HepG2 (cell line): Measurements from ENCODE around the gene WDR91. TPM values are rescaled to one million over a fixed set of nuclear protein-coding genes. Genes with fewer than 3 reads are reported as not detected.

Experiments used
- ATM ChIP-seq: fragments of 450-650 bp; IDR thresholded peaks from 2 replicates; pipeline ENCODE4 v1.7.1; 2017; ENCODE audit warnings: mild to moderate bottlenecking, borderline replicate concordance
- BORCS8-MEF2B ChIP-seq: sonication (generic); formaldehyde crosslinking; IDR thresholded peaks from 2 replicates; pipeline ENCODE4 v1.8.0; 2022; ENCODE audit warnings: mild to moderate bottlenecking, missing genetic modification reagents
- CCAR2 ChIP-seq: fragments of 200-400 bp; formaldehyde crosslinking; optimal IDR thresholded peaks from 2 replicates; pipeline ENCODE3; 2018; ENCODE audit warnings: low read depth, mild to moderate bottlenecking, low read length, moderate library complexity
- ESRRA ChIP-seq: sonication (generic); formaldehyde crosslinking; IDR thresholded peaks from 2 replicates; pipeline ENCODE4 v1.5.1; 2020; ENCODE audit warnings: mild to moderate bottlenecking, low read depth, missing genetic modification reagents
- GLI4 ChIP-seq: sonication (generic); formaldehyde crosslinking; IDR thresholded peaks from 2 replicates; pipeline ENCODE4 v1.5.1; 2020; ENCODE audit warnings: missing genetic modification reagents, mild to moderate bottlenecking, moderate library complexity, borderline replicate concordance
- HBP1 ChIP-seq: IDR thresholded peaks from 2 replicates; pipeline ENCODE4 v1.6.1; 2016; ENCODE audit warnings: low read depth, control low read depth
- HINFP ChIP-seq: sonication (generic); formaldehyde crosslinking; IDR thresholded peaks from 2 replicates; pipeline ENCODE4 v1.4.0; 2020; ENCODE audit warnings: low read depth, mild to moderate bottlenecking, missing genetic modification reagents
- HIVEP1 ChIP-seq: sonication (generic); formaldehyde crosslinking; IDR thresholded peaks from 2 replicates; pipeline ENCODE4 v1.4.0; 2020; ENCODE audit warnings: mild to moderate bottlenecking, missing genetic modification reagents
- HMGXB4 ChIP-seq, 2 experiments: sonication (generic) in 1 of 2; formaldehyde crosslinking in 1 of 2; IDR thresholded peaks; 2 replicates each; pipeline versions ENCODE4 v1.4.0 to v1.6.1; 2018 to 2020; ENCODE audit warnings: missing genetic modification reagents in 2 of 2, borderline replicate concordance in 1 of 2, low read depth in 1 of 2, mild to moderate bottlenecking in 1 of 2, missing biosample characterization in 1 of 2
- NFRKB ChIP-seq: fragments of 450-650 bp; IDR thresholded peaks from 2 replicates; pipeline ENCODE4 v1.6.1; 2017
- PCBP2 ChIP-seq: fragments of 200-400 bp; formaldehyde crosslinking; optimal IDR thresholded peaks from 2 replicates; pipeline ENCODE3; 2018; ENCODE audit warnings: low read length, low read depth; ENCODE audit not compliant: poor library complexity, severe bottlenecking
- POLR2G ChIP-seq: fragments of 200-400 bp; formaldehyde crosslinking; IDR thresholded peaks from 2 replicates; pipeline ENCODE4 v1.6.1; 2018; ENCODE audit warnings: mild to moderate bottlenecking, low read depth, low read length, moderate library complexity
- RXRB ChIP-seq: IDR thresholded peaks from 2 replicates; pipeline ENCODE4 v1.6.1; 2016; ENCODE audit warnings: borderline replicate concordance, missing genetic modification reagents, missing compliant biosample characterization
- TOPORS ChIP-seq: sonication (generic); formaldehyde crosslinking; IDR thresholded peaks from 2 replicates; pipeline ENCODE4 v1.8.0; 2023; ENCODE audit warnings: mild to moderate bottlenecking, missing genetic modification reagents
- U2AF2 ChIP-seq: fragments of 200-400 bp; formaldehyde crosslinking; IDR thresholded peaks from 2 replicates; pipeline ENCODE4 v1.6.1; 2017; ENCODE audit warnings: low read depth, mild to moderate bottlenecking, low read length
- ZNF205 ChIP-seq: IDR thresholded peaks from 2 replicates; pipeline ENCODE4 v1.6.1; 2018; ENCODE audit warnings: missing biosample characterization, missing genetic modification reagents
- ZNF280B ChIP-seq: sonication (generic); formaldehyde crosslinking; IDR thresholded peaks from 2 replicates; pipeline ENCODE4 v1.5.0; 2020; ENCODE audit warnings: missing genetic modification reagents, mild to moderate bottlenecking, borderline replicate concordance
- ZNF513 ChIP-seq: sonication (generic); formaldehyde crosslinking; conservative IDR thresholded peaks from 2 replicates; pipeline ENCODE4 v1.5.0; 2020; ENCODE audit warnings: missing genetic modification reagents
- ZNF543 ChIP-seq: sonication (generic); formaldehyde crosslinking; IDR thresholded peaks from 2 replicates; pipeline ENCODE4 v1.4.0; 2020; ENCODE audit warnings: mild to moderate bottlenecking, missing genetic modification reagents
- ZNF577 ChIP-seq: sonication (generic); formaldehyde crosslinking; IDR thresholded peaks from 2 replicates; pipeline ENCODE4 v1.4.0; 2020; ENCODE audit warnings: mild to moderate bottlenecking, low read depth, missing genetic modification reagents, borderline replicate concordance
- ZNF674 ChIP-seq: sonication (generic); formaldehyde crosslinking; IDR thresholded peaks from 2 replicates; pipeline ENCODE4 v1.5.0; 2020; ENCODE audit warnings: low read depth, mild to moderate bottlenecking, missing genetic modification reagents
- polyA plus RNA-seq, 8 experiments: library from polyadenylated mRNA; depleted of rRNA in 3 of 8; stranded (reverse) in 7 of 8; unstranded in 1 of 8; fragments of >200 nt; fragmentation: Illumina TruSeq in 4 of 8; extraction: Trizol in 4 of 8; gene quantifications; 2 replicates each; pipeline versions ENCODE4 v1.2.1 to v1.2.3, GENCODE V29; 2011 to 2016; ENCODE audit warnings: low read depth in 4 of 8, missing spikeins in 1 of 8, mixed read lengths in 1 of 8; ENCODE audit not compliant: insufficient read depth in 1 of 8
- total RNA-seq, 5 experiments: library from RNA; depleted of rRNA; stranded (reverse); fragments of >200 nt; fragmentation: Illumina TruSeq; extraction: Trizol; gene quantifications; 2 replicates each; pipeline ENCODE4 v1.2.3, GENCODE V29; 2016; ENCODE audit warnings: low read depth in 1 of 5

The WDR91 gene
- total and polyA plus RNA-seq, 2 of the 13 experiments (the other 11 are each of a cell fraction or from before 2014, with no cell fraction given) = 11.6 to 12.1 TPM

- TF ChIP-seq HBP1 (CRISPR knock-in tag) (0 out of 2 replicates have a peak, but pooled peaks have one; percentile 54), ESRRA (CRISPR knock-in tag) (no peak), HIVEP1 (CRISPR knock-in tag) (no peak), ATM (no peak), RXRB (CRISPR knock-in tag) (0 out of 2 replicates have a peak, but pooled peaks have one; percentile 39), CCAR2 (no peak), POLR2G (0 out of 2 replicates have a peak, but pooled peaks have one; percentile 2), TOPORS (CRISPR knock-in tag) (0 out of 2 replicates have a peak, but pooled peaks have one; percentile 16), ZNF513 (CRISPR knock-in tag) (no peak), ZNF543 (CRISPR knock-in tag) (no peak), ZNF674 (CRISPR knock-in tag) (no peak), ZNF205 (CRISPR knock-in tag) (peak; percentile 63; the same call in 1 of the 2 replicates), BORCS8-MEF2B (CRISPR knock-in tag) (peak; percentile 34; the same call in 1 of the 2 replicates), ZNF280B (CRISPR knock-in tag) (no peak), U2AF2 (no peak), NFRKB (no peak), PCBP2 (no peak), ZNF577 (no peak), HINFP (CRISPR knock-in tag) (no peak), GLI4 (CRISPR knock-in tag) (no peak), HMGXB4 (CRISPR knock-in tag; IDR thresholded peaks at IDR 0.05; ENCODE audit: borderline replicate concordance in 1 of 2, low read depth in 1 of 2) (peak in 1 of 2 experiments; percentile 75; a peak in 2 of 4 replicates)
Observed at GRCh38 chr7:135169141-135169963, 42.0 kb downstream of the WDR91 start (continued).
